HEK293T (cell line): ENCODE data around the gene AKNA.

Experiments used
- ARNT ChIP-seq: fragments of 450-650 bp; IDR thresholded peaks from 2 replicates; pipeline ENCODE4 v1.6.1; 2017; ENCODE audit warnings: mild to moderate bottlenecking
- BHLHE40 ChIP-seq: fragments of 450-650 bp; IDR thresholded peaks from 2 replicates; pipeline ENCODE4 v1.6.1; 2016; ENCODE audit warnings: mild to moderate bottlenecking, moderate library complexity, borderline replicate concordance
- ELF4 ChIP-seq: fragments of 450-650 bp; IDR thresholded peaks from 2 replicates; pipeline ENCODE4 v1.6.1; 2017; ENCODE audit warnings: antibody characterized with exemption
- FOXA1 ChIP-seq: fragments of 450-650 bp; IDR thresholded peaks from 2 replicates; pipeline ENCODE4 v1.6.1; 2016; ENCODE audit warnings: mild to moderate bottlenecking
- FOXK2 ChIP-seq: fragments of 450-650 bp; IDR thresholded peaks from 2 replicates; pipeline ENCODE4 v1.6.1; 2016; ENCODE audit warnings: mild to moderate bottlenecking
- FOXM1 ChIP-seq: fragments of 450-650 bp; IDR thresholded peaks from 2 replicates; pipeline ENCODE4 v1.6.1; 2017; ENCODE audit warnings: mild to moderate bottlenecking, borderline replicate concordance
- HDGF ChIP-seq: fragments of 450-650 bp; IDR thresholded peaks from 2 replicates; pipeline ENCODE4 v1.6.1; 2017; ENCODE audit warnings: antibody characterized with exemption, borderline replicate concordance
- L3MBTL2 ChIP-seq: fragments of 450-650 bp; conservative IDR thresholded peaks from 2 replicates; pipeline ENCODE4 v1.6.1; 2016; ENCODE audit warnings: mild to moderate bottlenecking
- NFRKB ChIP-seq: fragments of 450-650 bp; IDR thresholded peaks from 2 replicates; pipeline ENCODE4 v1.6.1; 2016; ENCODE audit warnings: mild to moderate bottlenecking, moderate library complexity
- SP1 ChIP-seq: fragments of 450-650 bp; IDR thresholded peaks from 2 replicates; pipeline ENCODE4 v1.6.1; 2017
- SUZ12 ChIP-seq: fragments of 450-650 bp; IDR thresholded peaks from 2 replicates; pipeline ENCODE4 v1.6.1; 2016; ENCODE audit warnings: mild to moderate bottlenecking
- TARDBP ChIP-seq: fragments of 450-650 bp; IDR thresholded peaks from 2 replicates; pipeline ENCODE4 v1.6.1; 2016
- ZNF384 ChIP-seq: fragments of 450-650 bp; IDR thresholded peaks from 2 replicates; pipeline ENCODE4 v1.6.1; 2016
- TF ChIP-seq, protein P1 (sequence below): fragments of 450-650 bp; IDR thresholded peaks from 2 replicates; pipeline ENCODE4 v1.6.1; 2016

DNA sequence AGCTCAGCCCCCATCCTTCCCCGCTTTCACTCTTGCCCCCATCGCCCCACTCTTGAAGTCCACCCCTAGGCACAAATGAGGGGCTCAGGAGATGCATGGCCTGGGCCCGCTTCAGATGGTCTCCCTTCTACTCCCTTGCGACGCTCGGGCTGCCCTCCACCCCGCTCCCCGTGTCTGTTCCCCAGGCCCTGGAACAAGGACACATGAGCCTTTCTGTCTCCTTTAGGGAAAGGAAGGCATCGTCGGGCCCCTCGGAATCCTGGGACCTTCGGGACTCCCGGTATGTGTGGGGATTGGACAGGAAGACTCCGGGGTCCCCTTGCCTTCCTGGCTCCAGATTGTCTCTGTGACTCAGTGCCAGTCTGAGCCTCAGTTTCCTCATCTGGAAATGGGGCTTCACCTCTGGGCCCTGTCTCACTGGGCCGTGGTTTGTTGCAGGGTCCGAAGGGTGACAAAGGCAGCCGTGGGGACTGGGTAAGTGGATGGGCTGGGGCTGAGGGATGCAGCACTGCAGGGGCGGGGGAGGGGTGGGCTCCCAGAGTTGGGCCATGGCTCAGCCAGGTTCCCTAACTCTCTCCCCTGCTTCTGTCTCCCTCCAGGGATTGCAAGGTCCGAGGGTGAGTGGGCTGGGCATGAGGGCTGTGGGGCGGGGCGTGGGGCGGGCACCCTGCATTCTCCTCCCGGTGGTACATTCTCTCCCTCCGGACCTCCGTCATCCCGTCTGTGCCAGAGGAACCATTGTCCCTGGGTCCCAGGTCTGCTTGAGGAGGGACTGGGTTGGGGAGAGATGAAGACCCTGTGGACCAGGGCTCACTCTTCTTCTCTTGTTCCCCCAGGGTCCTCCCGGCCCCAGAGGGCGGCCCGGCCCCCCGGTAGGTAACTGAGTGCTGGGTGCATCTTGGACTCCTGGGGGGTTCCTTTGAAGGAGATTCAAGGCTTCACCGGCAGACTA lies 86.7 kb downstream of the AKNA start:
- TF ChIP-seq SUZ12 (no peak), HDGF (no peak), SP1 (no peak), BHLHE40 (no peak), ARNT (no peak), ELF4 (no peak), FOXM1 (no peak), TARDBP (no peak), FOXA1 (no peak), NFRKB (no peak), FOXK2 (no peak), ZNF384 (no peak), L3MBTL2 (no peak)
- TF ChIP-seq, protein P1, sequence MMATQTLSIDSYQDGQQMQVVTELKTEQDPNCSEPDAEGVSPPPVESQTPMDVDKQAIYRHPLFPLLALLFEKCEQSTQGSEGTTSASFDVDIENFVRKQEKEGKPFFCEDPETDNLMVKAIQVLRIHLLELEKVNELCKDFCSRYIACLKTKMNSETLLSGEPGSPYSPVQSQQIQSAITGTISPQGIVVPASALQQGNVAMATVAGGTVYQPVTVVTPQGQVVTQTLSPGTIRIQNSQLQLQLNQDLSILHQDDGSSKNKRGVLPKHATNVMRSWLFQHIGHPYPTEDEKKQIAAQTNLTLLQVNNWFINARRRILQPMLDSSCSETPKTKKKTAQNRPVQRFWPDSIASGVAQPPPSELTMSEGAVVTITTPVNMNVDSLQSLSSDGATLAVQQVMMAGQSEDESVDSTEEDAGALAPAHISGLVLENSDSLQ: no peak
